Upper lobe of left lung (tissue), 4 donors: ENCODE data around the gene NCAM2.

Experiments
- EP300 ChIP-seq, 4 donors: sonication (generic); formaldehyde crosslinking; IDR thresholded peaks; one replicate each; pipeline ENCODE4 v1.5.1; 2017; ENCODE audit warnings: antibody characterized with exemption in 4 of 4, control low read depth in 2 of 4
- POLR2AphosphoS5 ChIP-seq, 2 donors: sonication (generic); formaldehyde crosslinking; IDR thresholded peaks; one replicate each; pipeline ENCODE4 v1.5.1; 2017; ENCODE audit warnings: antibody characterized with exemption in 2 of 2
- TF ChIP-seq, protein P1 (sequence below), 6 experiments: fragments of 450-650 bp in 4 of 6; fragments of 200-600 bp in 2 of 6; sonication (generic) in 2 of 6; IDR thresholded peaks; one replicate each; pipeline ENCODE4 v1.5.1; 2016 to 2019; ENCODE audit warnings: antibody characterized with exemption in 6 of 6

DNA sequence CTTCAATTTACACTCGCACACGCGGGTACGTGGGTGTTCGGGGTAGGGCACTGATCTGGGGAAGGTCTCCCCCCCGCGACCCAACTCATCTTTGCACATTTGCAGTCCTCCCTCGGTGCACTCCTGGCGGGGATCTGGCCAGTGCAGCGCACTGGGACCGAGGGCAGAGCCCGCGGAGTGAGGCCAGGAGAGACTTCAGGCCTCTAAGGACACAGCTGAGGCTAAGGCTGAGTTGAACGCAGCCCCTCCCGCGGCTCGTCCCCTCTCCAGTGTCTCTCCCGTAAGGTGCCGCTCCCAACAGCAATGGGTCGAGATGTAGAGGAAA, 936 bp upstream of the NCAM2 start:
- TF ChIP-seq, protein P1, sequence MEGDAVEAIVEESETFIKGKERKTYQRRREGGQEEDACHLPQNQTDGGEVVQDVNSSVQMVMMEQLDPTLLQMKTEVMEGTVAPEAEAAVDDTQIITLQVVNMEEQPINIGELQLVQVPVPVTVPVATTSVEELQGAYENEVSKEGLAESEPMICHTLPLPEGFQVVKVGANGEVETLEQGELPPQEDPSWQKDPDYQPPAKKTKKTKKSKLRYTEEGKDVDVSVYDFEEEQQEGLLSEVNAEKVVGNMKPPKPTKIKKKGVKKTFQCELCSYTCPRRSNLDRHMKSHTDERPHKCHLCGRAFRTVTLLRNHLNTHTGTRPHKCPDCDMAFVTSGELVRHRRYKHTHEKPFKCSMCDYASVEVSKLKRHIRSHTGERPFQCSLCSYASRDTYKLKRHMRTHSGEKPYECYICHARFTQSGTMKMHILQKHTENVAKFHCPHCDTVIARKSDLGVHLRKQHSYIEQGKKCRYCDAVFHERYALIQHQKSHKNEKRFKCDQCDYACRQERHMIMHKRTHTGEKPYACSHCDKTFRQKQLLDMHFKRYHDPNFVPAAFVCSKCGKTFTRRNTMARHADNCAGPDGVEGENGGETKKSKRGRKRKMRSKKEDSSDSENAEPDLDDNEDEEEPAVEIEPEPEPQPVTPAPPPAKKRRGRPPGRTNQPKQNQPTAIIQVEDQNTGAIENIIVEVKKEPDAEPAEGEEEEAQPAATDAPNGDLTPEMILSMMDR (IDR thresholded peaks at IDR 0.05) = no peak
- TF ChIP-seq EP300 (IDR thresholded peaks at IDR 0.05) (no peak), POLR2AphosphoS5 (IDR thresholded peaks at IDR 0.05) (no peak)
